ENCODE results near the gene FBXO4. TPM values are rescaled to one million over a fixed set of nuclear protein-coding genes. Genes with fewer than 3 reads are reported as not detected.
"Not testable (repeated sequence)": the region's sequence is repeated elsewhere in the genome, so short reads cannot be mapped to it uniquely, and the experiment has no call there.

FBXO4 gene
- polyA plus RNA-seq, 3 donors = 12.4 to 18.3 (median 15.9) TPM

DNA sequence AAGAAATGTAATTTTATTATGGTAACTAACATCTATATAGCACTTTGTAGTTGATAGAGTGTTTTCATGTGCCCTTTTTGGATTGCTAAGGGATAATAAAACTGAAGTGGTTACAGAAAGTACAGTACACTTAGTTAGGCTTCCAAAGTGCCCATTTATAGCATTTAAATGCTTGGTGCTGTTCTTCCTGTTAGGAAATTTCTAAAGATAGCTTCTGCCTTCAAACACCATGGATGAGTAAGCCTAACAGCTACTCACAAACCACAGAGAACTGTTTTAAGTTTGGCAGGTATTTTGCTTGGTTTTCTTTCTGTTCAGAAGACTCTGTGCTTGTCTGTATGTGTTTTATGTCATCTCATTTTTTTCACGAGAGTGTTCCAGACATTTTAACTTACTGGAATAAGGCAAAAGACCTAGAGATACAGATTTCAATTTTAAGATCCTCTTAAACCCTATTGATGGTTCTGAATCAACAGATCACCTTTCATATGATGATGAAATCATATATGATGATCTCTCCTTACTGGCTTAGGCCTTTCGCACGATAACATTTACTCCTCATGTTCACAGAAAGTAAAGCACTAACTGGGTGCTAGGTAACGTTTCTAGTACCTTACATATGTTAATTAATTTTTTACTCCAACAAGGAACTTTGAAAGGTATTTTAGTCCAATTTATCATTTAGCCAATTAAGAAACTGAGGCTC lies 16.6 kb upstream of the FBXO4 start:
- no peak for DNase-seq

DNA sequence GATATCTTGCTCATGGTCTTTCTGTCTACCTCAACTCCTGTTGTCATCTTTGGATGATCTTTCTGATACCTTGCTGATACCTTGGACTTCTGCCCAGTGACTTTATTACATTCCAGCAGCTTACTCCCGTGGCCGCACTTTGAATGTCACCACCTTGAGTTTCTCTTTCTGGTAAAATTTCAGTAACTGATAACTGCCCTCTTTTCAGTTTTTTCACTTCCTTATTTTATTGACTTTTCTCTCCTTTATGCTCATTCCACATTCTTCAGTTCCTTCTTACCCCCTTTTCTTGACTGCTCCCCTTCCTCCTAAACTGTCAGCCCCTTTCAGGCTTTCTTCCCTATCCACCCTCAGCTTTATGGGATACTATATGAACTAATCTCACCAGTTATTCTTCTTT lies 7.0 kb upstream of the FBXO4 start:
- DNase-seq = no peak

DNA sequence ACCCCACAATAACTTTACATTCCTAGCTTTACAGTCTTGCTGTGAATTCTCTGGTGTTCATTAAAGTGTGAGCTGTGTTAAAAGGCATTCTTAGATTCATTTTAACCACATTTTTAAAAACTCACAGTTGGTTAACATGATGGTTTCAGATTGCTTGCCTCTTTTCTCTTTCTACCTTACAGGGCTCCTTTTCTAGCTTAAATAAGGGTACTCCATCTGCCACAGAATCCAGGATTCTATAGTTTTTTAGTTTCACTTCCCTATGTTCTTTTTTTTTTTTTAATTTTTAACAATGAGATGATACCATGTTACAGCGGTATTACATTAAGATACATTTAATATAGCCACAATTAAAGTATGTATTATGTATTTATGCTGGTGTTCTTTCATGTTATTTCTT lies 3.9 kb upstream of the FBXO4 start:
- no peak for DNase-seq

DNA sequence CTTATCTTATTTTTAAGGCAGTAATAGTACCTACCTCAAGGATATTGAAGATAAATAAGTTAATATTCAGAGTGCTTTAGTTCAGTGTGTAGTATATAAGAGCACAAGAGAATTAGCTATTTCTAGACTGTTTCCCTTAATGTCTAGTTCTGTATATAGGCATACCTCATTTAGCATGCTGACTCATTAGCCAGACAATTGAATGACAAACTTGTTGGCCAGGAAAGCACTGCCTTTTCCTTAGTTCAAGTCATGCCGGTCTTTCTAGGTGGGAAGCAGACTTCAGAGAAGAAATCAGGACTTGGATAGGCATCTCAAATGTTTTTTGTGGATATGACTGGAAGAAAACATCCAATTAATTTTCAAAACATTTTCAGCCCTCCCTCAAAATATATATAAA lies 3.2 kb upstream of the FBXO4 start:
- DNase-seq = no peak

DNA sequence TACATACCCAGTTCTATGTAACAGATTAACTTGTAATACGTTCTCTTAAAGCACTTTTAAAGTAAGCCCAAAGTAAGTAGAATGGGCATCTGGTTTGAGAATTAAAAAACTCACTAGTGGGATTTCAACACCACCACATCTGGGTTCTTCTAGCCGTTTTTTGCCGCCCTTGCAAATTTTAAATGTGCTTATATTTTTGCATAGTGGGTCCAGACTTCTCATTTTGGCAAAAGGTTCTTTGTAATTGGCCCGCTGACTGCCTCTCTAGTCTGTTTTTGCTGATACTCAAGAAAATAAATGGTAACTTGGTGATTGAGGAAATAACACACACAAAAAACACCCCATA lies 582 bp upstream of the FBXO4 start:
- no peak for DNase-seq

DNA sequence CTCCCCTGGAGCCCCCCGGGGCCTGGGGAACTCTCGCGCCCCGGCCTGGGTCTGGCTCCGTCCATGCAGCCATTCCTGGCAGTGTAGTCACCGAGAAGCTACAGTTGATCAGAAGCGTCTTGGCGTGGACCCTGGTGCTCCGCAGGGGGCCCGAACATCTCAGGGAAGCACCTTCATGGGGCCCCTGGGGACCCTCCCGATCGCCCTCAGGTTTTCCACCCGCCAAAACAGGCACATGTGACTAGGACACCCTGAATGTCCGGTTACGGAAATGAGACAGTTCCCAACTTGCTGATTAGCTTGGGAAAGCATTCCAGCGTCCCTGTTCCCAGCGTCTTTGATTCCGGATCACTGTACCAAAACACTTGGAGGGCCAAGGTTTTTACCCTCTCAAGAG lies 472 bp downstream of the FBXO4 start:
- no peak for DNase-seq

DNA sequence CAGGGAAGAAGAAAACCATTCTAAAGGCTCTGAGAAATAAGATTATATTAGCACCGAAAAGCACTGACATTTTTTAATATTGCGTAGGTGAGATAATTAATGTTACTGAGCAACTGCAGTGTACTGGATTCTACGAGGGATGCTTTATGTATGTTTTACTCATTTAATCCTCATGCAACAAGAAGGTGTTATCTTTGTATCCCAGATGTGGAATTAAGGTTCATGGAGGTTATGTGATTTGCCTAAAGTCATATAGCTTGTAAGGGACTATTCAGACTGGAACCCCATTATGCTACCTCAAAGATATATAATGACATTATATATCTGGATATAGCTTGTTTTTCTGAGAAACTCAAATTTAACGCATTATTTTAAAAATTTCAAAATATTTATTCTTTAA lies 2.5 kb downstream of the FBXO4 start:
- DNase-seq = no peak

DNA sequence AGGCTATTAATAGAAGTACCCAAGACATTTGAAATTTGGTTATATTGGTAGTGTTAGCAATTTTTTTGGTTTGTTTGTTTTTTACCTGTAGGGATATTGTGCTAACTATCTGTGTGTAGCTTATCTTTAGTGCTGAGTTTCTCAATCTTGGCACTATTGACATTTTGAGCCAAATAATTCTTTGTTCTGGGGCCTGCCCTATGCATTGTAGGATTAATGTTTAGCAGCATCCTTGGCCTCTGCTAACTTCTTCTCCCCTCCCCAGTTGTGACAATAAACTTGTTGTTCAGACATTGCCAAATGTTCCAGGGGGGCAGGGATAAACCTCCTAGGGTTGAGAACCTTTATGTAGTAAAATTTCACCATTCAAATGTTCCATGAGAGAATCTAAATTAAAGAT lies 4.0 kb downstream of the FBXO4 start:
- no peak for DNase-seq

DNA sequence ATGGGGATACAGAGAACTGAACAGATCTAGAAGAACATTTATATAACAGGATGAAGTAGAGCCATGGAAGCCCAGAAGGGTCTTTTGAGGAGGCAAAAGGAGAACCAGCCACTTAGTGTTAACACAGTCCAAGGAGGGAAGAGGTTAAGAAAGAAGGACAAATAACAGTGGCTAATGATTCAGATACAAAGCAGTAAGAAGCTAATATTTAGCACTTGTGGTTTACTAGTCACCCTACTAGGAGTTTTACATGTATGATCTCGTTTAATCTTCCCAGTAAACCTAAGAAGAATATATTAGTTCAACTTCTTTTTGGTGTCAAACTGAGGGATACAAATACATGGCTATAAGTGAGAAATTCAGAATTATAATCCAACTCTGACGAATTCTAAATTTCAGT lies 7.7 kb downstream of the FBXO4 start:
- DNase-seq = no peak

DNA sequence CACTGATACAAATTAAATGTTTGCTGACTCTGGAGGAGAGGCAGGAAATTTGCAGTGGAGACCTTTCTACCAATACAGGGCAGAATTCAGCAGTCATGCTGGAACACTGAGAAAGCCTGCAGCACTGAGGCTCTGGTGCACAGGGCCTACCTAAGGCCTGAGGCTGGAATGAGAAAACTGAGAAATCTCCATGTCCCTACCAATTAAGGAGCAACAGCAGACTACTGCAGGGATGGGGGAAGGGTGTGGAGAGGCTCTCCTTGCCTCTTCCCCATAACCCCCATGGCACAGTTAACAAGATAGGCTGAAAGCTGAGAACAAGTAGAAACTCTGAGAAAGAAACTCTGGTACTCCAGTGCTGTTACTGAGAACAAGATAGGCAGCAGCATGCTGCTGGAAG lies 10.5 kb downstream of the FBXO4 start:
- DNase-seq = no peak

DNA sequence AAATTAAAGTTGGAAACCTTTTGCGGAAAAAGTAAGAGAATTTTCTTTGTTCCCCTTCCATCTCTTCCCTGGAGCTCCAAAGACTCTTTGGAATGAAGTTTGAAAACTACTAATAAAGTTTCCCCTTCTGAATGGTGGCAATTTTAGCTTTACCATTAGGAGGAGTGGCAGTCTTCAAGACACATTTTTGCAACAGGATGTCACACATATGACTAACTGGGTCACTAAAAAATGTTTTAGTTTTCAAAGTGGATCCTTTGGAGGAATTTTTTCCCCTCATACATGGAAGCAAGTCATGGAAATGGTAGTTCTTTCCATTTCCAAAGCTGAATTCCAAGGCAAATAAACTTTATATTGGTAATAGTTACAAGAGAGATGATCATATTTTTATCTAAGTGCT lies 15.6 kb downstream of the FBXO4 start:
- no peak for DNase-seq

DNA sequence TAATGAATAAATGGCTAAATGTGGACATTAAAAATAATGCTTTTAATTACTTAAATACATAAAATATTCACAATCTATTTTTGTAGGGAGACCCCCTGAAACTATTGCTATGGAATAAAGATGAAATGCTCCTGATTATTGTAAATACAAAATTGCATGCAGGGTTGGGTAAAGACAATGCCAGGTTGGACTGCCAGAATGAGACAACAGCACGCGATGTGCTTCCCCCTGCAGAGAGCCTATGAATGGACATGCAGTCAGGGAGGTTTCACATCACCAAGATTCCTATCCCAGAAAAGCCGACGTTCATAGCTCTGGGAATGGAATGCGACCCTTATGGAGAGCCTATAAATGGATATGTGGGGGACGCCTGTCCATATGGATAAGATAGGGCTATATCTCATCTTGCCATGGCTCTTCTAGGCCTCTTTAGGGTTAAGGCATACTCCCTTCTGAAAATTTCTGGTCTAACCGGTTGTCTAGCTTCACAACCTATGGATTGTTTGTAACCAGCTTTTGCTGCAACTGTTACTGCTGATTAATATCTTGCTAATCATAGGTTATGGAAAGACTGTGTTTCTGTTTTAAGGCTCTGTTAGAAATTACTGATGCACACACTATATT lies 20.4 kb downstream of the FBXO4 start:
- DNase-seq = not testable (repeated sequence)

DNA sequence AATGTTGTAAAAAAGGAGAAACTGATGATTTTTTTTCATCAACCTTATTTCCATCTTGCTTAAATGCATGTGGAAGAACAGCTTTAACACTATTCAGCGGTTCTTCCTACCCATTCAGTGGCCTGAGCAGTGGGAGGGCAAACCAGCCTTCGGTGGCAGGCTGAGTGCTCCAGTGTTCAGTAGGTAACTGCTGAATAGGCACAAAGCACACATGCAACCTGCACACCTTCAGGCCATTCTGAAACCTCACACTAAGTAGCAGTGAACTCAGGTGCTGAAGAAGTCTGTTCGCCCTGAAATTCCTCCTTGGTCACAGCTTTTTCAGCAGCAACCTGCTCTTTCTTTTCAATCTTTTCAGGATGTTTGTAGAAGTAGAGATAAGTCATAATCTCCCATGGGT lies 26.1 kb downstream of the FBXO4 start:
- no peak for DNase-seq

DNA sequence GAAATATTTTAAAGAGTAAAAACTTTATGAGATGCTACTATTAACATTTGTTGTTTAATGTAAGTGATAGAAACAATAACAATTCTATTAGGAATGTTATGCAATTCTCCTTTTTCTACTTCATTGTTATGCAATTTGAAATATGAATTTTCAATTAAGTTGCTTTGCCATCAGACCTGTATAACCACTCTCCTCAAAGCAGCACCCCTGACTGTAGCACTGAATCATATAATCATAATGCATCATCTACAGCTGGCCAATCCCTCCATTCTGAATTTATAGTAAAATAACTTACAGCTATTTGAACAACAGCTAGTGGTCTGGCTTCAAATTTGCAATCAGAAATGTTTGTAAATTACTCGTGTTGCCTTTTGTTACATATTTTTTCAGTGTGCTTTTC lies 29.2 kb downstream of the FBXO4 start:
- no peak for DNase-seq

DNA sequence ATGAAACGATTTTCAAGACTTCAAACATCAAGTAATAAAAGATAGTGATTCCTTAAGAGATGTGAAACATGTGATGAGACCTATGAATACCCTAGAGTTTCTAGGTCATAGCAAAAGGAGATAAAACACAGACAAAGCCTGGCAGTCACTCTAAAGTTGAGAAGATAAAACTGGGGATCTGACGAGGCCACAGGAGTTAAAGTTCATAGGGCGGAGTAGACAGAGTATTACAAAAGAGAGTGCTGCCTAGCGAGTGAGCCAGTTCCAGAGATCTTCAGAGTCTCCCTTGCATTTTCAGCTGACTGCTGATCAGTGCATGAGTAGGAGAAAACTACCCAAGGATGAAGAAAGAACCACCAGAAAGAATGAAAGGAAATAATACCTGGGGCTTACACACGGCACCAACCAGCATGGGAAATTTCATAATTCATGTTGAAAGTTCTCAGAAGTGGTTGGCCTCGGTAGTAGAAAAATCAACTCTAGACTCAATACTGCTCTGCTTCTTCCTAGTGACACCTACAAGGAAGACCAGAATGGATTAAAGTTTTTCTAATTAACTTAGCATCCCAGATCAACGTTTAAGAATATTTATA lies 30.4 kb downstream of the FBXO4 start:
- no peak for DNase-seq

DNA sequence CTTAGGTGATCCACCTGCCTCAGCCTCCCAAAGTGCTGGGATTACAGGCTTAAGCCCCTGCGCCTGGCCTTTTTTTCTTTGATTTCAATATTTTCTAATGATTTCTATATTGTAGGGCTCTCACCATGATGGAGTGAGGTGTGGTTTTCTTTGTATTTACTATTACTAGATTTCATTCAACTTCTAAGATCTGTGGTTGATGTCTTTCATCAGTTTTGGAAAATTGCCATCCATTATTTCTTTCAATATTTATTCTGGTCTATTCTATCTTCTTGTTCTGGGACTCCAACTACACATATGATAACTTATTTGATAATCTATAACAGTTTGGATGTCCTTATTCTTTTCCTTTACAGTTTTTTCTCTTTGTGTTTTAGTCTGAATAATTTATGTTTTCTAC lies 31.9 kb downstream of the FBXO4 start:
- no peak for DNase-seq

DNA sequence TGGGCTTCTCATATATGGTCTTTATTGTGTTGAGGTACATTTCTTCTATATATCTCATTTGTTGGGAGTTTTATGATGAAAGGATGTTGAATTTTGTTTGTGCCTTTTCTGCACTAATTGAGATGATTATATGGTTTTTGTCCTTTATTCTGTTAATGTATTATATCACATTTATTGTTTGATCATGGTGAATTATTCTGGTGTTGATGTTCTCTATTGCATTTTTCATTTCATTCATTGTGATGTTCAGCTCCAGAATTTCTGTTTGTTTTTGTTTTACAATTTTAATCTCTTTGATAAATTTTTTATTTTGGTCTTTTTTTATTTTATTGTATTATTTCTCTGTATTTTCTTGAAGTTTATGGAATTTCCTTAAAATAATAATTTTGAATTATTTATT lies 35.4 kb downstream of the FBXO4 start:
- no peak for DNase-seq

DNA sequence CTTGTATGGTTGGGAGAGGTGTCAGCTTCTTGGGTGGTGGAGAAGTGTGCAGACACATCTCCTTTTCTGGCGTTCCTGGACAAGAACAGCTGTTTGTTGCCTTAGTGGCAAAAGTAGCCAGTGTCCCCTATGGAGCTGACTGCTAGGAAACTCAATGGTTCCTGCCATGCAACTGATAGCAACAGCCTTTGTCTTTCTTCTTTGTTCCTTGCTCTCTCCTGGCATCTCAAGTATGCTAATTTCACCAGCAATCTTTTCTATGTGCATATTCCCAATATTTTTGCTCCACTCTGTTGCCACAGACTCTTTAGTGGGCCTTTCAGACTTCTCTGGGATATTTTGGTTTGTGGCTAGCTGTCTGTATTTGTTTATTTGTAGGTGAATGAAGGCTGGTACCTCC lies 36.7 kb downstream of the FBXO4 start:
- no peak for DNase-seq

DNA sequence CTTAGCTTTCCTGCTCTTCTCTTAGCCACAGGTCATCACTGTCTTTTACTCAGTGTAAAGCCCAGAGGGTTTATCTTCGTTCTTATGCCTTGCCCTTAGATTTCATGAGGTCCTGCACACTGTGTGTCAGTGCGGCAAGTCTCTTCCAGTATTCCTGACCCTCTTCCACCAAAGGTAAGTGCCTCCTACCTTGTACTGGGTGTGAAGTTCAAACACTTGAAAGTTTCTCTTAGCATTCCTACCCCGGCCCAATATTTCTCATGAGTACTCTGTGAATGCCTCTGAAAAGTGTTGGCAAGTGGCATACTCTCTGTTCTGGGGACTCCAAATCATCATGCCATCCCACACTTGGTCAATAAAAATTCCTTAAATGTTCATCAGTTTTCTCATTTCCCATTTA lies 37.4 kb downstream of the FBXO4 start:
- DNase-seq = no peak

DNA sequence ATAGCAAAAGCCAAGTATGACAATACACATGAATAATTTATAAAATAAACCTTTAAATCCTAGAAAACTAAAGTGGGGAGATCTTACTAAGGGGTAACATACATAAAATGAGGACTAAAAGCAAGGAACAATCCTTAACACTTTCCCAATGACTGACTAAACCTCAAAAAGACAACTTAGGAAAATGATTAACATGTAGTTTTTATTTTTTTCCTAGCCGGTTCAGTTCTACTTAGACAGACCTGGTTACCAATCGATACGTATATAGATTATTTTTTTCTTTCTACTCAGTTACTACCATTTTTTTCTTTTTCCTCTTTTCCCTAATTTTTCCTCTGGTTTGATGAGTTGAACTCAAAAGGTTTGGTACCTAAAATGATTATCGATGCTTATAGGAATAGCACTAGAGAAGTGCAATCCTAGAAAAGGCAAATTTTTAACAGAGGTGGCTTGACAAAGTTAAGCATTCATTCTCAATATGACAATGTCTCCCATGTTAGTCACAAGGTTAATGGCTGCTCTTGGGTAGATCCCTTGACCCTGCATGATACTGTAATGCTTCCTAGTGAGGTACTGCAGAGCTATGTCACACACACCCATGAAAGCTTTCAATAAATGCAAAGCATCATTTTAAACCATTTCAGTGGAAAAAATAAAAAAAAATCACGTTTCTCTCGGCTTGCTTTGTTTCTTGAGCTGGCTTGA lies 41.5 kb downstream of the FBXO4 start:
- no peak for DNase-seq

DNA sequence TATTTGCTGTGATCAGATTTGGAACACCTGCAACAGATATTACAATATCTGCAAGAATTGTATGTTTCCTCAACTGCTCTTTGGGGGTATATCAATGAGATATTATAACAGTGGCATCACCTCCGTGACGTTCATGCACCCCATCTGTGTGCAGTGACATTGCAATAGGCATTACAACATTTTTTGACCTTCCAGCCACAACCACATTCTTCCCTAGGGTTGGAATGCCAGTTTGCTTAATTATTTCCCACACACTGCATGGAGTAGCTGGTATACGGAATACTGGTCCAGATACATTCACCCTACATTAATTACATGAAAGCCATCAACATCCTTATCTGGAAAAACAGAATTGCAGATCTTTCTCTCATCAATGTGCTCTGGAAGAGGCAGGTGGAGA lies 42.3 kb downstream of the FBXO4 start:
- DNase-seq = no peak

DNA sequence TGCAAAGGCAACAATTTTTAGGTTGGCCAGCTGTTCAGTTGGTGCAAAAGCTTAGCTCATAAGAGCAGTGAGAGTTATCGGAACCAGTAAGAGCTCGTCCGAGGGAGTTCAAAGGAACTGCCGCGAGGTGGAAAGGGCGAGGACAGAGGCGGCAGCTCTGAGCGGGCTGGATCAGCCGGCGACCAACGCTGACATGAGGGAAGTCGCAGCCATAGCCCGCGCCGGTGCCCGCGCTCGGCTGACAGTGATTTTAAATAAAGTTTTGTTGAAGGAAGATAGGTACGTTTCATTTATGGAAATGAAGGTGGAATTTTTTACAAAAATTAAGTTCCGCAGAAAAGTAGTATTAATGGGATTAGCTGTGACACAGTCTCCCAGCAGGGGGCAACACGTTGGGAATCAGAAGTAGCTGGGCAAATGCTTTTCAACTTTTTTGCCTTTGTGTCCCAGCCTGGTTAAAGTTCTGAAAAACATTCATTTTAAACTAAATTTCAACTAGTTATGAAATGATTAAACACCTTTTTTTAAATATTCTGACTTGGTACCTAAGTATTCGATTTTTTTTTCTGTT lies 43.2 kb downstream of the FBXO4 start:
- no peak for DNase-seq

DNA sequence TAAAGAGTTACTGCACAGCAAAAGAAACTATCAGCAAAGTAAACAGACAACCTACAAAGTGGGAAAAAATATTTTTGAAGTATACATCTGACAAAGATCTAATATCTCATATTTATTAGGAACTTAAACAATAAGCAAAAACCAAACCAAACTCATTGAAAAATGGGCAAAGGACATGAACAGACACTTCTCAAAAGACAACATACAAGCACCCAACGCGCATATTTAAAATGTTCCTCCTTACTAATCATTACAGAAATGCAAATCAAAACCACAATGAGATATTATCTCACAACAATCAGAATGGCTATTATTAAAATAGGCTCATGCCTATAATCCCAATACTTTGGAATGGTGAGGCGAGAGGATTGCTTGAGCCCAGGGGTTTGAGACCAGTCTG lies 48.0 kb downstream of the FBXO4 start:
- DNase-seq = no peak
